ENCODE data around the gene EDRF1.

- TF ChIP-seq CTCF (IDR thresholded peaks at IDR 0.05) (no peak), POLR2A (IDR thresholded peaks at IDR 0.05) (no peak)
Measured at GRCh38 chr10:125734148-125734547, 14.6 kb downstream of the EDRF1 start.

Measured in esophagus squamous epithelium (tissue), 4 donors.